ENCODE results near the gene OR52D1. TPM values are rescaled to one million over a fixed set of nuclear protein-coding genes. Genes with fewer than 3 reads are reported as not detected.

Gene OR52D1
- total RNA-seq, 6 experiments from 2014 or later = not detected

- Histone ChIP-seq H3K27me3 (no peaks in the 10 kb centered on the region), H3K9me3 (no peaks in the 10 kb centered on the region), H3K4me3 (no peak overlapping the region), H3K36me3 (no peaks in the 10 kb centered on the region), H3K4me1 (no peaks in the 10 kb centered on the region), H3K27ac (no peak overlapping the region)
- 26% methylated on average over 2 of the region's 2 CpGs for WGBS (ENCODE audit: insufficient coverage, low coverage, low lambda C conversion rate, missing lambda C conversion rate)
- TF ChIP-seq CTCF (IDR thresholded peaks at IDR 0.05) = peak; percentile 77 to 85 (median 80)
- TF ChIP-seq POLR2A (IDR thresholded peaks at IDR 0.05) = no peak
- intact Hi-C loops (cut with DNase I) = no loop called here
- ATAC-seq = peak; percentile 83 to 92 (median 88)
- DNase-seq = no peak
Observed at GRCh38 chr11:5476186-5476819, 12.2 kb upstream of the OR52D1 start.

DNA sequence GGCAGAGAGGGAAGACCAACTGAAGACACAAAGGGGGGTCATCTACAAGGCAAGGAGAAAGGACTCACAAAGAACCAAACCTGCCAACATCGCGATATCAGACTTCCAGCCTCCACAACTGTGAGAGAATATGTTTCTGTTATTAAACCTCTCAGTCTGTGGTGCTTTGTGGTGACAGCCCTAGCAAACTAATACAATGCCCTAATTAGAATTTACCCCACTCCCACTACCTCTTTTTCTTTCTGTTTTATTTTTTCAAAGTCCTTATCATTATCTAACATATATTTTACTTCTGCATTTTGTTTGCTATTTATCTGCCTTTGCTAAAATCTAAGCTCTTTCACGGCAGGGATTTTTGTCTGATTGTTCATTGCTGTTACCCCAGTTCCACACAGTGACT is 2.5 kb upstream of the OR52D1 start:
- Histone ChIP-seq H3K27ac (no peak overlapping the region), H3K36me3 (no peaks in the 10 kb centered on the region), H3K4me3 (no peak overlapping the region), H3K27me3 (no peaks in the 10 kb centered on the region), H3K4me1 (no peaks in the 10 kb centered on the region), H3K9me3 (no peaks in the 10 kb centered on the region)
- ATAC-seq = no peak
- intact Hi-C loops (cut with DNase I) = no loop called here
- 54% methylated on average over 2 of the region's 3 CpGs for WGBS (ENCODE audit: insufficient coverage, low coverage, low lambda C conversion rate, missing lambda C conversion rate)
- TF ChIP-seq POLR2A (IDR thresholded peaks at IDR 0.05) (no peak), CTCF (IDR thresholded peaks at IDR 0.05) (no peak)
- no peak for DNase-seq

DNA sequence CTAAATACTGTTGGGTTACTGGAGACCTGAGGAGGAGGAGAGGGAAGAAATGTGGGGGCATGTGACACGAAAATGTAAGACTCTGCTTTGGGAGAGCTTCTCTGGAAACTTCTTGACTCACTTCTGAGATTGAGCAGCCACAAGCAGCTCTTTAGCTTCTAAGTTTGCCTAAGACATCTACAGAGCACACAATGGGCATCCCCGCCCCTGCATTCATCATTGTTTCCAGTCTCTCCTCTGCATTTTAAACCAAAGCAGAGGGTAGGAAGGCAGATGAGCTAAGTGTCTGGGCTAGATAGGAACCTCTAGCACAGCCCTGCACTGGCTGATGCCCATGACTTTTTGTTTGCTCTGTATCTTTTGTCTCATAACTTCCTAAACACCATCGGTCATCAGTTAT is 2.1 kb upstream of the OR52D1 start:
- TF ChIP-seq CTCF (IDR thresholded peaks at IDR 0.05) (no peak), POLR2A (IDR thresholded peaks at IDR 0.05) (no peak)
- no peak for ATAC-seq
- DNase-seq = no peak
- Histone ChIP-seq H3K36me3 (no peaks in the 10 kb centered on the region), H3K4me1 (no peaks in the 10 kb centered on the region), H3K9me3 (no peaks in the 10 kb centered on the region), H3K4me3 (no peak overlapping the region), H3K27ac (no peak overlapping the region), H3K27me3 (no peaks in the 10 kb centered on the region)
- intact Hi-C loops (cut with DNase I) = no loop called here
- 52% methylated on average over 3 of the region's 3 CpGs for WGBS (ENCODE audit: insufficient coverage, low coverage, low lambda C conversion rate, missing lambda C conversion rate)

- Histone ChIP-seq H3K4me3 (no peak overlapping the region), H3K27ac (no peak overlapping the region), H3K36me3 (no peaks in the 10 kb centered on the region), H3K4me1 (no peaks in the 10 kb centered on the region), H3K27me3 (no peaks in the 10 kb centered on the region), H3K9me3 (no peaks in the 10 kb centered on the region)
- WGBS (ENCODE audit: insufficient coverage, low coverage, low lambda C conversion rate, missing lambda C conversion rate) = 43% methylated on average over 3 of the region's 4 CpGs
- intact Hi-C loops (cut with DNase I) = no loop called here
- no peak for DNase-seq
- TF ChIP-seq POLR2A (IDR thresholded peaks at IDR 0.05) (no peak), CTCF (IDR thresholded peaks at IDR 0.05) (no peak)
- ATAC-seq = no peak
Observed at GRCh38 chr11:5488798-5489399, 414 bp downstream of the OR52D1 start.
